Endodermal cell (in vitro differentiated cells): ENCODE measurements around the gene STX3. TPM values are rescaled to one million over a fixed set of nuclear protein-coding genes. Genes with fewer than 3 reads are reported as not detected.

Experiments used
- DNase-seq: peaks from one replicate; pipeline ENCODE4 v3.0.0-alpha.2; 2017
- H3K27ac ChIP-seq: 2 replicates; pipeline ENCODE4 v1.5.1; 2013; ENCODE audit warnings: mild to moderate bottlenecking, low read depth, low read length, moderate library complexity
- H3K27me3 ChIP-seq: 2 replicates; pipeline ENCODE4 v1.6.1; 2013; ENCODE audit warnings: mild to moderate bottlenecking, low read length, moderate library complexity; ENCODE audit not compliant: insufficient read depth, control insufficient read depth, poor library complexity, severe bottlenecking
- H3K36me3 ChIP-seq: 2 replicates; pipeline ENCODE4 v1.7.0; 2013; ENCODE audit warnings: mild to moderate bottlenecking, low read length, moderate library complexity; ENCODE audit not compliant: control insufficient read depth, insufficient read depth
- H3K4me1 ChIP-seq: one replicate; pipeline ENCODE4 v1.7.0; 2013; ENCODE audit warnings: low read length; ENCODE audit not compliant: control insufficient read depth, insufficient read depth
- H3K4me3 ChIP-seq: 2 replicates; pipeline ENCODE4 v1.5.1; 2013; ENCODE audit warnings: mild to moderate bottlenecking, low read length, moderate library complexity
- H3K9ac ChIP-seq: 2 replicates; pipeline ENCODE4 v1.6.1; 2013; ENCODE audit warnings: mild to moderate bottlenecking, low read length, moderate library complexity; ENCODE audit not compliant: poor library complexity, severe bottlenecking; ENCODE audit errors: extremely low read depth
- H3K9me3 ChIP-seq: 2 replicates; pipeline ENCODE4 v1.6.1; 2013; ENCODE audit warnings: mild to moderate bottlenecking, low read length, moderate library complexity; ENCODE audit not compliant: control insufficient read depth
- H3K27ac Mint-ChIP-seq: 2 replicates; pipeline ENCODE4 v1.8.0; 2020; ENCODE audit warnings: mixed read lengths
- H3K27me3 Mint-ChIP-seq: 2 replicates; pipeline ENCODE4 v1.8.0; 2021; ENCODE audit warnings: mild to moderate bottlenecking, mixed read lengths; ENCODE audit not compliant: insufficient read depth
- H3K36me3 Mint-ChIP-seq: 2 replicates; pipeline ENCODE4 v1.8.0; 2020; ENCODE audit warnings: low read depth, mixed read lengths
- H3K4me1 Mint-ChIP-seq: 2 replicates; pipeline ENCODE4 v1.8.0; 2020; ENCODE audit warnings: mixed read lengths
- H3K4me3 Mint-ChIP-seq: 2 replicates; pipeline ENCODE4 v1.8.0; 2020; ENCODE audit warnings: mild to moderate bottlenecking, moderate library complexity, mixed read lengths
- H3K9me3 Mint-ChIP-seq: 2 replicates; pipeline ENCODE4 v1.8.0; 2020; ENCODE audit warnings: mild to moderate bottlenecking, mixed read lengths
- WGBS, 2 experiments: methylation state at CpG; one replicate each; pipeline versions ENCODE4 v1.1.5 to v1.1.7; 2013; ENCODE audit warnings: missing lambda C conversion rate in 2 of 2, mixed read lengths in 1 of 2; ENCODE audit not compliant: insufficient coverage in 1 of 2, insufficient read length in 1 of 2; 5-methylcytosine and 5-hydroxymethylcytosine counted together
- total RNA-seq, 2 donors: library from RNA; stranded (reverse); fragmentation: NEBNext Ultra II Directional in 1 of 2; extraction: Animal tissue kit (Norgen Biotek cat#: 25700) in 1 of 2; gene quantifications; 2 replicates in 1 of 2; 3 replicates in 1 of 2; pipeline ENCODE4 v1.2.1, GENCODE V29; 2021
- TF ChIP-seq, protein P1 (sequence below): fragments of 200-600 bp; sonication (generic); conservative IDR thresholded peaks from 2 replicates; pipeline ENCODE4 v1.5.0; 2021; ENCODE audit warnings: antibody characterized with exemption, mild to moderate bottlenecking

The STX3 gene
- total RNA-seq, 2 donors from 2014 or later = 119 to 160 TPM

- Histone ChIP-seq H3K9ac (no peak overlapping the region), H3K9me3 (no peaks in the 10 kb centered on the region), H3K4me3 (no peak overlapping the region), H3K27me3 (no peaks in the 10 kb centered on the region), H3K36me3 (no peaks in the 10 kb centered on the region), H3K27ac (no peak overlapping the region), H3K4me1 (no peaks in the 10 kb centered on the region)
- Mint-ChIP-seq H3K4me1 (peaks cover 1% of the 10 kb centered on the region), H3K27me3 (no peaks in the 10 kb centered on the region), H3K4me3 (no peak overlapping the region), H3K27ac (no peak overlapping the region), H3K36me3 (no peaks in the 10 kb centered on the region), H3K9me3 (no peaks in the 10 kb centered on the region)
- TF ChIP-seq, protein P1, sequence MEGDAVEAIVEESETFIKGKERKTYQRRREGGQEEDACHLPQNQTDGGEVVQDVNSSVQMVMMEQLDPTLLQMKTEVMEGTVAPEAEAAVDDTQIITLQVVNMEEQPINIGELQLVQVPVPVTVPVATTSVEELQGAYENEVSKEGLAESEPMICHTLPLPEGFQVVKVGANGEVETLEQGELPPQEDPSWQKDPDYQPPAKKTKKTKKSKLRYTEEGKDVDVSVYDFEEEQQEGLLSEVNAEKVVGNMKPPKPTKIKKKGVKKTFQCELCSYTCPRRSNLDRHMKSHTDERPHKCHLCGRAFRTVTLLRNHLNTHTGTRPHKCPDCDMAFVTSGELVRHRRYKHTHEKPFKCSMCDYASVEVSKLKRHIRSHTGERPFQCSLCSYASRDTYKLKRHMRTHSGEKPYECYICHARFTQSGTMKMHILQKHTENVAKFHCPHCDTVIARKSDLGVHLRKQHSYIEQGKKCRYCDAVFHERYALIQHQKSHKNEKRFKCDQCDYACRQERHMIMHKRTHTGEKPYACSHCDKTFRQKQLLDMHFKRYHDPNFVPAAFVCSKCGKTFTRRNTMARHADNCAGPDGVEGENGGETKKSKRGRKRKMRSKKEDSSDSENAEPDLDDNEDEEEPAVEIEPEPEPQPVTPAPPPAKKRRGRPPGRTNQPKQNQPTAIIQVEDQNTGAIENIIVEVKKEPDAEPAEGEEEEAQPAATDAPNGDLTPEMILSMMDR = no peak
- DNase-seq = no peak
- WGBS, 2 experiments = 95 to 96% methylated on average over 8 to 12 of the region's 12 CpGs
Observed at GRCh38 chr11:59842316-59842715, 87.1 kb downstream of the STX3 start.

- no peaks in the 10 kb centered on the region for H3K36me3 ChIP-seq
- no peak within 1 kb of the TSS for H3K4me3 Mint-ChIP-seq
- H3K4me1 ChIP-seq = no peaks in the 10 kb centered on the region
- TF ChIP-seq, protein P1 = no peak
- 92 to 100% methylated on average over 2 to 4 of the region's 4 CpGs for WGBS, 2 experiments
- no peak within 1 kb of the TSS for H3K9ac ChIP-seq
- no peaks in the 10 kb centered on the region for H3K9me3 Mint-ChIP-seq
- H3K4me3 ChIP-seq = no peak within 1 kb of the TSS
- no peak within 1 kb of the TSS for H3K27ac ChIP-seq
- H3K36me3 Mint-ChIP-seq = no peaks in the 10 kb centered on the region
- H3K27me3 ChIP-seq = no peaks in the 10 kb centered on the region
- DNase-seq = no peak
- H3K4me1 Mint-ChIP-seq = peaks cover 1% of the 10 kb centered on the region
- no peaks in the 10 kb centered on the region for H3K9me3 ChIP-seq
- H3K27ac Mint-ChIP-seq = no peak within 1 kb of the TSS
- H3K27me3 Mint-ChIP-seq = no peaks in the 10 kb centered on the region
Observed at GRCh38 chr11:59845399-59845798, 90.2 kb downstream of the STX3 start, which contains the start of gene CBLIF. CBLIF (minus strand) TSS chr11:59845499; CDS start chr11:59845453, 46 bp downstream.

DNA sequence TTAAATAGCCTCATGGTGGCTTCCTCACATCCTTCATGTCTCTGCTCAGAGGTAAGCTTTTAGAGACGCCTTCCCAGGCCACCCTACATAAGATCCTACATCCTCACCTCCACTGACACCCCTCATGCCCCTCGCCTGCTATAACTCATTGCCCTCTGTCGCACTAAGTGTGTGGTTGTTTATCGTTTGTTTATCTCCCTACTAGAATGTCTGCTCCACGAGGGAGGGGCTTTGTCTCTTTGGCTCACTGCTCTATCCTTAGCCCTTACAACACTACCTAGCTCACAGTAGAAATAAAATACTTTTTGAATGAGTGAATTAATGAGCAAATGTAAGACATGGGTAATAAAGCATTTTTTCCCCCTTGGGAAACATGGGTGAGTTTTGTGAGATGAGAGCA, 91.4 kb downstream of the STX3 start:
- Mint-ChIP-seq H3K9me3 (no peaks in the 10 kb centered on the region), H3K4me3 (no peak overlapping the region), H3K27me3 (no peaks in the 10 kb centered on the region), H3K27ac (no peak overlapping the region), H3K36me3 (no peaks in the 10 kb centered on the region), H3K4me1 (peaks cover 1% of the 10 kb centered on the region)
- Histone ChIP-seq H3K27me3 (no peaks in the 10 kb centered on the region), H3K9ac (no peak overlapping the region), H3K4me1 (no peaks in the 10 kb centered on the region), H3K36me3 (no peaks in the 10 kb centered on the region), H3K4me3 (no peak overlapping the region), H3K9me3 (no peaks in the 10 kb centered on the region), H3K27ac (no peak overlapping the region)
- TF ChIP-seq, protein P1 = no peak
- no peak for DNase-seq
- 79 to 95% methylated on average over 2 to 4 of the region's 5 CpGs for WGBS, 2 experiments
